ENCODE measurements around the gene WDR48. TPM values are rescaled to one million over a fixed set of nuclear protein-coding genes. Genes with fewer than 3 reads are reported as not detected.
A peak's percentile ranks its signal among the peaks of the same experiment; 100 is the strongest.

The WDR48 gene
- total and polyA plus RNA-seq, 9 of the 15 experiments (the other 6 are each of a cell fraction or from before 2014, with no cell fraction given), result 26.6 to 70.6 (median 48.0) TPM

- TF ChIP-seq ZBTB40 (IDR thresholded peaks at IDR 0.05), result peak; percentile 17; the same call in 1 of the 2 replicates
- TF ChIP-seq ZBTB40 (CRISPR knock-in tag; IDR thresholded peaks at IDR 0.05), result no peak
- peak; percentile 88 for TF ChIP-seq RB1 (IDR thresholded peaks at IDR 0.05; ENCODE audit: low read depth)
- TF ChIP-seq YY1 (IDR thresholded peaks at IDR 0.05; ENCODE audit: borderline replicate concordance in 1 of 3, control insufficient read depth in 1 of 3, extremely low read depth in 1 of 3, insufficient read depth in 3 of 3, insufficient read length in 1 of 3, insufficient replicate concordance in 2 of 3, low read depth in 1 of 3, low read length in 2 of 3), result peak in 2 of 3 experiments; percentile 53 to 59
- peak; percentile 32; the same call in 1 of the 2 replicates for TF ChIP-seq CBFB (CRISPR knock-in tag; IDR thresholded peaks at IDR 0.05)
- peak; percentile 77; the same call in 1 of the 2 replicates for TF ChIP-seq MYNN (IDR thresholded peaks at IDR 0.05)
- no peak for TF ChIP-seq MYNN (CRISPR knock-in tag; IDR thresholded peaks at IDR 0.05)
- TF ChIP-seq ELF2 (CRISPR knock-in tag; IDR thresholded peaks at IDR 0.05), result no peak
- peak; percentile 40; the same call in 1 of the 2 replicates for TF ChIP-seq MIER1 (IDR thresholded peaks at IDR 0.05; ENCODE audit: low read depth)
- TF ChIP-seq ZNF133 (CRISPR knock-in tag; IDR thresholded peaks at IDR 0.05), result no peak
- TF ChIP-seq JUND (IDR thresholded peaks at IDR 0.05; ENCODE audit: borderline replicate concordance, low read depth, low read length), result peak; percentile 66
- peak; percentile 40; the same call in 1 of the 3 replicates for TF ChIP-seq JUND (tag; IDR thresholded peaks at IDR 0.05; ENCODE audit: borderline replicate concordance, low read depth, low read length)
- no peak for TF ChIP-seq NCOA6 (IDR thresholded peaks at IDR 0.05)
- no peak for TF ChIP-seq NCOR1 (IDR thresholded peaks at IDR 0.05)
- no peak; a peak in 1 of 4 replicates for TF ChIP-seq KDM1A (IDR thresholded peaks at IDR 0.05)
- no peak for TF ChIP-seq PTBP1 (IDR thresholded peaks at IDR 0.05; ENCODE audit: low read depth, low read length)
- no peak; the same call in 1 of the 2 replicates for TF ChIP-seq E2F1 (CRISPR knock-in tag; IDR thresholded peaks at IDR 0.05)
- no peak; the same call in 1 of the 2 replicates for TF ChIP-seq MYC (IDR thresholded peaks at IDR 0.05; ENCODE audit: low read depth, low read length)
- no peak for TF ChIP-seq MYC (CRISPR knock-in tag; IDR thresholded peaks at IDR 0.05; ENCODE audit: borderline replicate concordance, low read depth)
Measured at GRCh38 chr3:39107388-39108199, 55.8 kb downstream of the WDR48 start, which contains the start of the genes GORASP1 and TTC21A (continued).
